PC-9 (cell line): ENCODE measurements around the gene CD226. TPM values are rescaled to one million over a fixed set of nuclear protein-coding genes. Genes with fewer than 3 reads are reported as not detected.

Experiments used
- BruUV-seq: library from RNA; stranded (reverse); fragments of 400-500 nt; replicated peaks from 2 replicates; lab custom pipeline; 2021; lab: Mats Ljungman, UMichigan
- CTCF ChIA-PET: fragments of 300-600 bp; sonication (Branson Sonifier 250); formaldehyde crosslinking; loops from one replicate; lab custom pipeline; 2022; ENCODE audit warnings: antibody characterized with exemption; lab: Charles Lee
- POLR2A ChIA-PET: fragments of 300-600 bp; sonication (Branson Sonifier 250); formaldehyde crosslinking; loops from one replicate; lab custom pipeline; 2022; ENCODE audit warnings: antibody characterized with exemption; ENCODE audit not compliant: unreplicated experiment; lab: Charles Lee
- DNase-seq, 2 experiments: peaks; one replicate each; pipeline versions ENCODE4 v3.0.0 to v3.0.0-alpha.2; 2015 to 2022; ENCODE audit warnings: mixed read lengths in 1 of 2
- H2AFZ ChIP-seq: fragments of 200-600 bp; sonication (generic); 2 replicates; pipeline ENCODE4 v1.8.1; 2017; ENCODE audit warnings: antibody characterized with exemption
- H3F3A ChIP-seq: fragments of 200-600 bp; sonication (generic); 2 replicates; pipeline ENCODE4 v1.8.1; 2017; ENCODE audit warnings: antibody characterized with exemption, mild to moderate bottlenecking, low read depth; ENCODE audit not compliant: insufficient read depth
- H3K27ac ChIP-seq: fragments of 200-600 bp; sonication (generic); 2 replicates; pipeline ENCODE4 v1.6.1; 2016; ENCODE audit warnings: mixed run types
- H3K27me3 ChIP-seq: fragments of 200-600 bp; sonication (generic); 2 replicates; pipeline ENCODE4 v1.6.1; 2016; ENCODE audit warnings: low read depth, mixed run types; ENCODE audit not compliant: insufficient read depth
- H3K36me3 ChIP-seq: fragments of 200-600 bp; sonication (generic); 2 replicates; pipeline ENCODE4 v1.6.1; 2016; ENCODE audit warnings: low read depth, mixed run types
- H3K4me1 ChIP-seq: fragments of 200-600 bp; sonication (generic); replicated peaks from 2 replicates; pipeline ENCODE4 v1.6.1; 2016; ENCODE audit warnings: mixed run types; ENCODE audit not compliant: insufficient read depth
- H3K4me2 ChIP-seq: fragments of 200-600 bp; sonication (generic); 2 replicates; pipeline ENCODE4 v1.6.1; 2017; ENCODE audit warnings: mixed run types
- H3K4me3 ChIP-seq: fragments of 200-600 bp; sonication (generic); 2 replicates; pipeline ENCODE4 v1.6.1; 2016; ENCODE audit warnings: mixed run types
- H3K79me2 ChIP-seq: fragments of 200-600 bp; sonication (generic); 2 replicates; pipeline ENCODE4 v1.6.1; 2017; ENCODE audit warnings: low read depth, mixed run types
- H3K9me2 ChIP-seq: fragments of 200-600 bp; sonication (generic); 2 replicates; pipeline ENCODE4 v1.8.1; 2017; ENCODE audit warnings: mild to moderate bottlenecking; ENCODE audit not compliant: insufficient read depth
- H3K9me3 ChIP-seq: fragments of 200-600 bp; sonication (generic); 2 replicates; pipeline ENCODE4 v1.8.1; 2016; ENCODE audit warnings: low read depth; ENCODE audit not compliant: insufficient read depth
- H4K20me1 ChIP-seq: fragments of 200-600 bp; sonication (generic); 2 replicates; pipeline ENCODE4 v1.8.1; 2017; ENCODE audit not compliant: insufficient read depth
- EZH2 ChIP-seq: fragments of 200-600 bp; sonication (generic); IDR thresholded peaks from 2 replicates; pipeline ENCODE4 v1.8.0; 2017; ENCODE audit warnings: antibody characterized with exemption, low read depth
- intact Hi-C: fragments of 100-400 bp; cut with micrococcal nuclease; formaldehyde crosslinking; loops from one replicate; pipeline ENCODE4 v1.10.0; 2022; ENCODE audit not compliant: unreplicated experiment
- total RNA-seq: library from RNA; stranded (reverse); gene quantifications from 2 replicates; pipeline ENCODE4 v1.2.3, GENCODE V29; 2021
- TF ChIP-seq, protein P1 (sequence below): fragments of 200-600 bp; sonication (generic); conservative IDR thresholded peaks from 2 replicates; pipeline ENCODE4 v1.6.1; 2017; ENCODE audit warnings: mixed run types, antibody characterized with exemption, mild to moderate bottlenecking, moderate library complexity

Gene CD226
- total RNA-seq, 1 experiment from 2014 or later = 0.13 TPM

DNA sequence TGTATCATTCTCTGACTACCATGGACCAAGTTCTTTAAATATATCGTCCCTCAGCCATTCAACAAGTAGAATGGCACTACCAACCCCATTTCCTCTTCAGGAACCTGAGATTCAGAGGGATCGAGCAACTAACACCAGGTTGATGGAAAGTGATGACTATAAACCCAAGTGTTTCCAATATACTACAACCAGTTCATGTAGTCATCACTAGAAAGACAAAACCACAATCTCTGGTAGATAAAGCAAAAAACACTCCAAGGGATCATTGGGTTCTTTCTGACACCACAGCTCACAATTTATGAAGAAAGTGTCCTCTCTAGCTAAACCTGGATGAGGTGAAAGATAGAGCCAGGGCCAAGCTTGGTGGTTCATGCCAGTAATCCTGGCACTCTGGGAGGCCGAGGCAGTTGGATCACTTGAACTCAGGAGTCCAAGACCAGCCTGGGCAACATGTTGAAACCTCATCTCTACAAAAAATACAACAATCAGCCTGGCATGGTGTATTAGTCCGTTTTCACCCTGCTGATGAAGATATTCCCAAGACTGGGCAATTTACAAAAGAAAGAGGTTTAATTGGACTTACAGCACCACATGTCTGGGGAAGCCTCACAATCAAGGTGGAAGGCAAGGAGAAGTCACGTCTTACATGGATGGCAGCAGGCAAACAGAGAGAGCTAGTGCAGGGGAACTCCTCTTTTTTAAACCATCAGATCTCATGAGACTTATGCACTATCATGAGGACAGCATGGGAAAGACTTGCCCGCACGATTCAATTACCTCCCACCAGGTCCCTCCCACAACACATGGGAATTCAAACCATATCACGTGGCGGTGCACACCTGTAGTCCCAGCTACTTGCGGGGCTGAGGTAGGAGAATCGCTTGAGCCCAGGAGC lies 2.2 kb downstream of the CD226 start:
- no peak overlapping the region for H3K27ac ChIP-seq
- no peaks in the 10 kb centered on the region for H3K9me3 ChIP-seq
- H3K9me2 ChIP-seq = no peaks in the 10 kb centered on the region
- H3K36me3 ChIP-seq = no peaks in the 10 kb centered on the region
- intact Hi-C loops = no loop called here
- no peak overlapping the region for H2AFZ ChIP-seq
- no peaks in the 10 kb centered on the region for H3K27me3 ChIP-seq
- no peaks in the 10 kb centered on the region for H3K79me2 ChIP-seq
- H3K4me1 ChIP-seq = no peaks in the 10 kb centered on the region
- no peaks in the 10 kb centered on the region for H3F3A ChIP-seq
- ChIA-PET CTCF (no interaction called here), POLR2A (no interaction called here)
- no TSS peak for BruUV-seq
- no peak overlapping the region for H3K4me3 ChIP-seq
- no peak for DNase-seq
- no peak overlapping the region for H3K4me2 ChIP-seq
- TF ChIP-seq, protein P1, sequence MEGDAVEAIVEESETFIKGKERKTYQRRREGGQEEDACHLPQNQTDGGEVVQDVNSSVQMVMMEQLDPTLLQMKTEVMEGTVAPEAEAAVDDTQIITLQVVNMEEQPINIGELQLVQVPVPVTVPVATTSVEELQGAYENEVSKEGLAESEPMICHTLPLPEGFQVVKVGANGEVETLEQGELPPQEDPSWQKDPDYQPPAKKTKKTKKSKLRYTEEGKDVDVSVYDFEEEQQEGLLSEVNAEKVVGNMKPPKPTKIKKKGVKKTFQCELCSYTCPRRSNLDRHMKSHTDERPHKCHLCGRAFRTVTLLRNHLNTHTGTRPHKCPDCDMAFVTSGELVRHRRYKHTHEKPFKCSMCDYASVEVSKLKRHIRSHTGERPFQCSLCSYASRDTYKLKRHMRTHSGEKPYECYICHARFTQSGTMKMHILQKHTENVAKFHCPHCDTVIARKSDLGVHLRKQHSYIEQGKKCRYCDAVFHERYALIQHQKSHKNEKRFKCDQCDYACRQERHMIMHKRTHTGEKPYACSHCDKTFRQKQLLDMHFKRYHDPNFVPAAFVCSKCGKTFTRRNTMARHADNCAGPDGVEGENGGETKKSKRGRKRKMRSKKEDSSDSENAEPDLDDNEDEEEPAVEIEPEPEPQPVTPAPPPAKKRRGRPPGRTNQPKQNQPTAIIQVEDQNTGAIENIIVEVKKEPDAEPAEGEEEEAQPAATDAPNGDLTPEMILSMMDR = no peak
- no peak for TF ChIP-seq EZH2
- no peaks in the 10 kb centered on the region for H4K20me1 ChIP-seq

DNA sequence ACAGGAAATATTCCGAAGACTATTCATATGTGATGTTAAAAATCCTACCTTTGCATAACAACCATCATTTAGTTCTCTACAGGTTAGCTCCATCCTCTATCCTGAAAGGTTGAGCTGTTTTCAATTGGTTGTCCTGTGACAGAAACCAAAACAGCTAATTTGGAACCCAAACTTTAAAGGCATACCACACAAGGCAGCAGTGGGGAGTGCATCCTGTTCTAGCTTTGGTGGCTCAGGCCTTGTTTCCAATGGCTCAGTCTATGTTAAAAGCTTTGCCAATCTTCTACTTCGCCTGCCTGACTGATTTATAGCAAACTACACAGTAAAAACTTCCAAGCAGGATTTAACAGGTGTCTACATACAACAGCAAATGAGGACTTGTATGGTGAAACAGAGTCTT lies 3.2 kb downstream of the CD226 start:
- CTCF ChIA-PET = no interaction called here

DNA sequence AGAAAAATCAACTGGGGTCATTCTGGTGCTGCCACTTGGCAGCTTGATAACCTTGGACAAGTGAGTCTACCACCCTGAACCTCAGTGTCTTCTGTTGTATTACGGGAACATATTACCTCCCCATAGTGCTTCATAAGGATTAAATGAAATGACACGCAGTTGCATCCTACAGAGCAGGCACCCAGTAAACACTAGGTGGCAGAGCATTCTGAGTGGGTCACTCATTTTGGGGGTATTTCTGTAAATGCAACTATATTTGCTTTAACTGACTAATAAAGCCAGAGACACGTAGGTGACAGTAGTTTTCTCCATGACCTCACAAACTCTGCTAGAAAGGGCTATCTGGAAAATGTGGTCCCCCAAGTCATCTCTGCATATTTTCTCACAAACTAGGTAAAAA lies 4.7 kb downstream of the CD226 start:
- BruUV-seq = no TSS peak

More for the DNA sequence above, 3.2 kb downstream of the CD226 start:
- POLR2A ChIA-PET = interaction anchor here (0.5 kb wide), 1 partner anchor 896 kb away, joined by 6 read pairs; no protein-coding TSS in a partner anchor
- no peak overlapping the region for H3K4me3 ChIP-seq
- H2AFZ ChIP-seq = no peak overlapping the region
- no peaks in the 10 kb centered on the region for H3K4me1 ChIP-seq
- no peaks in the 10 kb centered on the region for H3K36me3 ChIP-seq
- TF ChIP-seq, protein P1 = no peak
- TF ChIP-seq EZH2 = no peak
- H3K9me2 ChIP-seq = no peaks in the 10 kb centered on the region
- H3K27me3 ChIP-seq = no peaks in the 10 kb centered on the region
- H3K4me2 ChIP-seq = no peak overlapping the region
- no peaks in the 10 kb centered on the region for H3F3A ChIP-seq
- H3K9me3 ChIP-seq = no peaks in the 10 kb centered on the region
- DNase-seq = no peak
- intact Hi-C loops = no loop called here
- no TSS peak for BruUV-seq
- no peaks in the 10 kb centered on the region for H4K20me1 ChIP-seq
- no peak overlapping the region for H3K27ac ChIP-seq
- H3K79me2 ChIP-seq = no peaks in the 10 kb centered on the region

More for the DNA sequence above, 4.7 kb downstream of the CD226 start:
- Histone ChIP-seq H4K20me1 (no peaks in the 10 kb centered on the region), H2AFZ (no peak overlapping the region), H3K36me3 (no peaks in the 10 kb centered on the region), H3K27ac (no peak overlapping the region), H3K4me2 (no peak overlapping the region), H3K27me3 (no peaks in the 10 kb centered on the region), H3K4me1 (no peaks in the 10 kb centered on the region), H3F3A (no peaks in the 10 kb centered on the region), H3K79me2 (no peaks in the 10 kb centered on the region), H3K9me2 (no peaks in the 10 kb centered on the region), H3K4me3 (no peak overlapping the region), H3K9me3 (no peaks in the 10 kb centered on the region)
- no peak for TF ChIP-seq EZH2
- TF ChIP-seq, protein P1 = no peak
- intact Hi-C loops = no loop called here
- no peak for DNase-seq
- POLR2A ChIA-PET = no interaction called here
- CTCF ChIA-PET = no interaction called here
